Neural progenitor cell (in vitro differentiated cells): Measurements from ENCODE around the gene KIF3B.

Experiments
- EZH2 ChIP-seq: fragments of 200-600 bp; sonication (generic); IDR thresholded peaks from 2 replicates; pipeline ENCODE4 v1.6.1; 2017; ENCODE audit warnings: antibody characterized with exemption, mild to moderate bottlenecking, moderate library complexity
- EZH2phosphoT487 ChIP-seq: fragments of 200-600 bp; sonication (generic); IDR thresholded peaks from 2 replicates; pipeline ENCODE4 v1.6.1; 2017; ENCODE audit warnings: antibody characterized with exemption
- TF ChIP-seq, protein P1 (sequence below): fragments of 200-600 bp; sonication (generic); IDR thresholded peaks from 2 replicates; pipeline ENCODE4 v1.5.1; 2017; ENCODE audit warnings: antibody characterized with exemption, mild to moderate bottlenecking

DNA sequence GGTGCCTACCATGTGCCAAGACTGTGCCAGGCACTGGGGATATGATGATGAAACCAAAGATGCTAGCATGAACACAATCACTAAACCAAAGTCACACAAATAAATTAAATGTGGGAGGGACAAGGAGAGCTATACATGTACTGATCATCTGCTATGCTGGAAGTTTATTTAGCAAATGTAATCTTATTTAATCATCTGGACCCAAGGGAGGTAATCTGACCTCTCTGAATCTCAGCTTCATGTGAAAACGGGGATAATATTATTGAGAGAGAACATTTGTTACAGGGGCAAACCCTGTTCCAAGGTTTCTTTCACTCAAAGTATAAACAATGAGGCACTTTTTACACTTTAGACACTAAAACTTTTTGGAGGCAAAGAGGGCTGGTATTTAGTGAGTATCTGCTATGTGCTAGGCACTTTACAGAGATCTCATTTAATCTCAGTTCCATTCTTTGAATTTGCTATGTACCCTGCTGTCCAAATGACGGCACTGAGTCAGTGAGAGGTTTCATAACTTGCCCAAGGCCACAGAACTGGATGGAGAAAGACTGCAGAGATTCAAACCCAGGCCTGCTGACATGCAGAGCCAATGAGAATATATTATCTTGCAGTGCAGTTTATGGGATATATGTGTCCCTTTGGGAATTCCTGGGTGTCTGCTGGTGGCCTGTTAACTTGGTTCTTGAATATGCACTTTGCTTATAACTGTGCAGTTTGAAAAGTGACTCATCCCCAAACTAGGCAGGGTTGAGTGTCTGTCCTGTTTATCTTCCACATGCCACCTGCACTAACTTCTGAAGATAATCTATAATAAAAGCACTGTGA is 77.4 kb downstream of the KIF3B start:
- TF ChIP-seq, protein P1, sequence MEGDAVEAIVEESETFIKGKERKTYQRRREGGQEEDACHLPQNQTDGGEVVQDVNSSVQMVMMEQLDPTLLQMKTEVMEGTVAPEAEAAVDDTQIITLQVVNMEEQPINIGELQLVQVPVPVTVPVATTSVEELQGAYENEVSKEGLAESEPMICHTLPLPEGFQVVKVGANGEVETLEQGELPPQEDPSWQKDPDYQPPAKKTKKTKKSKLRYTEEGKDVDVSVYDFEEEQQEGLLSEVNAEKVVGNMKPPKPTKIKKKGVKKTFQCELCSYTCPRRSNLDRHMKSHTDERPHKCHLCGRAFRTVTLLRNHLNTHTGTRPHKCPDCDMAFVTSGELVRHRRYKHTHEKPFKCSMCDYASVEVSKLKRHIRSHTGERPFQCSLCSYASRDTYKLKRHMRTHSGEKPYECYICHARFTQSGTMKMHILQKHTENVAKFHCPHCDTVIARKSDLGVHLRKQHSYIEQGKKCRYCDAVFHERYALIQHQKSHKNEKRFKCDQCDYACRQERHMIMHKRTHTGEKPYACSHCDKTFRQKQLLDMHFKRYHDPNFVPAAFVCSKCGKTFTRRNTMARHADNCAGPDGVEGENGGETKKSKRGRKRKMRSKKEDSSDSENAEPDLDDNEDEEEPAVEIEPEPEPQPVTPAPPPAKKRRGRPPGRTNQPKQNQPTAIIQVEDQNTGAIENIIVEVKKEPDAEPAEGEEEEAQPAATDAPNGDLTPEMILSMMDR, result no peak
- TF ChIP-seq EZH2 (no peak), EZH2phosphoT487 (no peak)
